Measurements from ENCODE around the gene PSMD11.

- TF ChIP-seq CTCF (IDR thresholded peaks at IDR 0.05), result no peak
- TF ChIP-seq EP300 (IDR thresholded peaks at IDR 0.05), result no peak
- no peak for TF ChIP-seq POLR2A (IDR thresholded peaks at IDR 0.05)
These were observed 36.9 kb downstream of the PSMD11 start for GRCh38 chr17:32481193-32481592.
